HG02840 (cell line): Measurements from ENCODE around the gene TANGO6.

ENCODE experiments used
- ATAC-seq: cut with Tn5 transposase; IDR thresholded peaks from one replicate; pipeline ENCODE4 v1.9.1; 2021; ENCODE audit warnings: mild to moderate bottlenecking, moderate library complexity, moderate number of reproducible peaks; ENCODE audit not compliant: unreplicated experiment, low FRiP score

Gene TANGO6

GRCh38 chr16:69131839-69132423 is 288.6 kb downstream of the TANGO6 start:
- ATAC-seq, result peak; percentile 35

DNA sequence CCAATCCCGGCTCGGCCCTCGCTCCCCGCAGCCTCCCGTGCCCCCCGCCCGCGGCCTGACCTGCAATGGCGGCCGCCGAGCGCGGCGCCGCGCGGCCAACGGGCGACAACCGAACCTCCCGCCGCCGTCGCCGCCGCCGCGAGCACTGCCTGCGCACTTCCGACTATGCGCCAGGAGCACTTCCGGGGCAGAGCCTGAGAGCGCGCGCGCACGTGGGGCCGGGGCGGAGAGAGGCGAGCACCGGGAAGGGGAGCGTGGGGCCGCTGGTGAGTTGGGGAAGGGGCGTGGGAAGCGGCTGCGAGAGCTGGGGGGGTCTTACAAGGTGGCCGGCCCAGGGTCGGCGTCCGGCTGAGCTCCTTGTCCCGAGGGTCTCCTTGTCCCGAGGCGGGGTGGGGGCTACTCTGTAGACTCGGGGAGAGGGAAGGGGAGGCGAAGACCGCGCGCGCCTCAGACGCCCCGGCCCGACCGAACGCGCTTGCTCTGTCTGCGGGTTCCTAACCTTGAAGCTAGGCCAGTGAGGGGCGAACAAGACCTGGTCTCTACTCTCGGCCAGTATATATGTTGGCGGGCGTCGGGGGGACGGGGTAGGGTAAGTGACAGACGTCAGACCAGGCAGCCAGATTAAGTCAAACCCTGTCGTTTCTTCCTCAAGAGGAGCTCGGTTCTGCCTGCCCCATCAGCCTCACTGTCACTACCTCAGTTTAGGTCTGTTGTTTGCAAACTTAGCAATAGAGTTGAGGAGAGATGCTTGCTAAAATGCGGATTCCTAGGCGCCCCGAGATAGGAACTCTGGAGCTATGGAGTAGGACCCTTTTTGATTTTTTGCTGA is 289.3 kb downstream of the TANGO6 start, which contains the start of the genes CHTF8 and UTP4:
Gene CHTF8, minus strand, starts transcription at position 165 of the 829 bp plus-strand sequence. CDS start 11,130 bp downstream, outside the sequence.
Gene UTP4, plus strand, starts transcription at position 226 of the 829 bp plus-strand sequence. CDS start 811 bp downstream, outside the sequence.
- ATAC-seq, result peak; percentile 80

DNA sequence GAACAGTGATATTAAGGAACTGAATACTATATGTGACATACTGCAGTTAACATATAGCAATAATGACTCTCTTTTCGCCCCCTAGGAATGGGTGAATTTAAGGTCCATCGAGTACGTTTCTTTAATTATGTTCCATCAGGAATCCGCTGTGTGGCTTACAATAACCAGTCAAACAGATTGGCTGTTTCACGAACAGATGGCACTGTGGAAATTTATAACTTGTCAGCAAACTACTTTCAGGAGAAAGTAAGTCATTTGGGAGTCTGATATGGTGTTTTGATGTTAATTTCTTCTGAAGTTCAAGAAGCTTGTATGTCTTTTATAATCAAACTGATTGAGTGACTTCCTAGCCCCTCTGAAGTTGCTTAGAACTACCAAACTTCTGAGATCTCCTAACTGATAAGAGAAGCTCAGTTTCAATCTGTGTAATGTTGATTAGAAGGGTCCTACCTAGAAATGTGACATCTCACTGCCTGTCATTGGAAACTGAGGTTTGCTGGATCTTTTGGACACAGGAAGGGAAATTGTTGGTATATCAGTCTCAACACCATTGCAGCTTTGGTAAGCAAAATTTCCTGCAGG is 290.1 kb downstream of the TANGO6 start:
- no peak for ATAC-seq
